ENCODE data around the gene FMNL2. TPM values are rescaled to one million over a fixed set of nuclear protein-coding genes. Genes with fewer than 3 reads are reported as not detected.

Gene FMNL2
- total RNA-seq, 3 donors from 2014 or later, result 11.5 to 25.4 (median 12.0) TPM

DNA sequence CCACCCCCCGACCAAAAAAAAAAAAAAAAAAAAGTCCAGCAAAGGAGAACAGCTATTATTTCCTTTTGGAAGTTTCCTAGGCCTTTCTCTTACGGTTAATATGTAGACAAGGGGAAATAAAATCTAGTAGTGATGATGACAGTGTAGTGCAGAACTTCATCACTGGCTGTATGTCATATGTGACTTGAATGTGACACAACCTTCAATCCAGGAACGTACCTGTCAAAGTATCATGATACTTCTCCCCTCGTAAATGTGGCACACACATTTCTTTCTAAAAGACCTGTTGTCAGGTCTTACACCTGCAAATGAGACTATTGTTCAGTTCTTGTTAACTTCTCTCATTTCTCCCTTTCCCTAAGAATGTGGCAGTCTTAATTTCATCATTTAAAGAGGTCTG lies 208.7 kb downstream of the FMNL2 start:
- Histone ChIP-seq H3K9me3 (no peaks in the 10 kb centered on the region), H3K36me3 (ENCODE audit: low read depth) (no peaks in the 10 kb centered on the region), H3K4me1 (ENCODE audit: low read depth) (peaks cover 14% of the 10 kb centered on the region), H3K4me3 (no peak overlapping the region)
- intact Hi-C loops (cut with DNase I, micrococcal nuclease), result no loop called here
- no peak for DNase-seq
- ATAC-seq, result no peak
- TF ChIP-seq, protein P1, sequence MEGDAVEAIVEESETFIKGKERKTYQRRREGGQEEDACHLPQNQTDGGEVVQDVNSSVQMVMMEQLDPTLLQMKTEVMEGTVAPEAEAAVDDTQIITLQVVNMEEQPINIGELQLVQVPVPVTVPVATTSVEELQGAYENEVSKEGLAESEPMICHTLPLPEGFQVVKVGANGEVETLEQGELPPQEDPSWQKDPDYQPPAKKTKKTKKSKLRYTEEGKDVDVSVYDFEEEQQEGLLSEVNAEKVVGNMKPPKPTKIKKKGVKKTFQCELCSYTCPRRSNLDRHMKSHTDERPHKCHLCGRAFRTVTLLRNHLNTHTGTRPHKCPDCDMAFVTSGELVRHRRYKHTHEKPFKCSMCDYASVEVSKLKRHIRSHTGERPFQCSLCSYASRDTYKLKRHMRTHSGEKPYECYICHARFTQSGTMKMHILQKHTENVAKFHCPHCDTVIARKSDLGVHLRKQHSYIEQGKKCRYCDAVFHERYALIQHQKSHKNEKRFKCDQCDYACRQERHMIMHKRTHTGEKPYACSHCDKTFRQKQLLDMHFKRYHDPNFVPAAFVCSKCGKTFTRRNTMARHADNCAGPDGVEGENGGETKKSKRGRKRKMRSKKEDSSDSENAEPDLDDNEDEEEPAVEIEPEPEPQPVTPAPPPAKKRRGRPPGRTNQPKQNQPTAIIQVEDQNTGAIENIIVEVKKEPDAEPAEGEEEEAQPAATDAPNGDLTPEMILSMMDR (IDR thresholded peaks at IDR 0.05), result no peak

DNA sequence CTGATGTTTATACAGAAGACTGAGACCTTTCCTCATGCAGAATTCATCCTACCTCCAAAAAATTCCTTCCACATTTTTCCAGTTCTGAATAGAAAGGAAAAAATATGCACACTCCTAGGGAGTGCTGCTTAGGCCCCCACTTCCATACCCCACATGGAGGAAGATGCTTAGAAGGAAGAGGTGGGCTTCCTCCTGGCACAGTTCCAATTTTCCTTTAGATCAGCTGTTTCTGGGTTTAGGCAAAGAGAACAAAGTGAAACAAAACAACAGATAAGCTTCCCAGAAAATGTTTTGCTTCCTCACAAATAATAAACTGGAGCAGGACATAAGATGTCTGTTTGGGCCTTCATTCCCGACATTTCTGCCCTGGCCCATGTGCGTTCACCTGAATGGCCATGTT lies 209.7 kb downstream of the FMNL2 start:
- intact Hi-C loops (cut with DNase I, micrococcal nuclease), result no loop called here
- ATAC-seq (no peak), DNase-seq (no peak)
- TF ChIP-seq, protein P1 (IDR thresholded peaks at IDR 0.05), result no peak
- Histone ChIP-seq H3K4me1 (ENCODE audit: low read depth) (peaks cover 14% of the 10 kb centered on the region), H3K36me3 (ENCODE audit: low read depth) (no peaks in the 10 kb centered on the region), H3K9me3 (no peaks in the 10 kb centered on the region), H3K4me3 (no peak overlapping the region)

DNA sequence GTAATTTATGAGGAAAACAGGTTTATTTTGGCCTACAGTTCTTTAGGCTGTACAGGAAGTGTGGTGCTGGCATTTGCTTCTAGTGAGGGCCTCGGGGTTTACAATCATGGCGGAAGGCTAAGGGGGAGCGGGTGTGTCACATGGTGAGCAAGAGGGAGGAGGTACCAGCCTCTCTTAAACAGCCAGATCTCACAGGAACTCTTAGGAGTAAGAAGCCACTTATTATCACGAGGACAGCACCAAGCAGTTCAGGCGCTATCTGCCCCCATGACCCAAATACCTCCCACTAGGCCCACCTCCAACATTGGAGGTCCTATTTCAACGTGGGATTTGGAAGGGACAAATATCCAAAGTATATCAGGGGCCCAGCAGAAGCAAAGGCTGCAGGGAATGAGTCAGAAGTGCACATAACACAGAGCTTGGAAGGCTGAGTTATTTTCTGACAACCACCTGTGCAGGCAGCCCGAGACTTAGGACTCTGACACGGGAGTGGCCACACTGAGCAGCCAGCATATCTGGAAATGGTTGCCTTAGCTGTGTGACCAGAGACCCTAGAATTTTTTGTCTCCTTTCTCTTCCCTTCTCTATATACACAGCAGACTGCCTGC lies 211.4 kb downstream of the FMNL2 start:
- peak in 2 of 3 donors; percentile 37 to 40 for DNase-seq
- Histone ChIP-seq H3K4me3 (no peak overlapping the region), H3K36me3 (ENCODE audit: low read depth) (no peaks in the 10 kb centered on the region), H3K4me1 (ENCODE audit: low read depth) (peaks cover 11% of the 10 kb centered on the region), H3K9me3 (no peaks in the 10 kb centered on the region)
- TF ChIP-seq, protein P1 (IDR thresholded peaks at IDR 0.05), result no peak
- intact Hi-C loops (cut with DNase I, micrococcal nuclease), result no loop called here
- ATAC-seq, result peak; percentile 70

DNA sequence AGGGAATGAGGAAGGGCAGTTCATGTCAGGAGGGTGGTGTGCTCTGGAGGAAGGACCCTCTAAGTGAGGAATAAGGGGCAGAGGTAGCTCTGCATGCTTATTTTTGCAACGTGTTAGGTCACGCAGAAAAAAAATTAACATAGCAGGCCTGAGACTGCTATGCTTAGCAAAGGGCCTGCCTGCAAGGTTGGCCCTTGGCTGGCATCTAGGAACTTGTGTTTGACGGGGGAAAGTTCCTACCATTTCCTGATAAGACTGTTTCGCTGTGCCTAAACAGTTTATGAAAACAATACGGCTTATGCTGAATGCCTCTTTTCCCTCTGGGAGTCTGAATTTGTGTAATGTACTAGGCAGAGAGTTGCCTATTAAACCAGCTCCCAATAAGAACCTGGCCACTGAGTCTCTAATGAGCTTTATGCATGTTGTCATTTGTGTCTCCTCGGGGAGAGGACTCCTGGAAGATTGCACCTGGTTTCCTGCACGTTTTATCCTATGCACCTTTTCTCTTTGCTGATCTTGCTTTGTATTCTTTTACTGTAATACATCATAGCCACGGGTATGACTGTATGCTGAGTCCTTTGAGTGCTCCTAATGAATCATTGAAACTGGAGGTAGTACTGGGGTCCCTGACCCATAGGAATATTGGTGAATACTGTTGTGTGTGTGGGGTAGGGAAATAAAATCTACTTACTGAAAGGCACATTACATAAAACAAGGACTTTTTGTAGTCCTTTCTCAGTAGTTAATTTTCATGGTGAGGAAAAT lies 213.3 kb downstream of the FMNL2 start:
- Histone ChIP-seq H3K4me1 (ENCODE audit: low read depth) (no peaks in the 10 kb centered on the region), H3K36me3 (ENCODE audit: low read depth) (no peaks in the 10 kb centered on the region), H3K9me3 (no peaks in the 10 kb centered on the region), H3K4me3 (no peak overlapping the region)
- no peak for DNase-seq
- TF ChIP-seq, protein P1 (IDR thresholded peaks at IDR 0.05), result no peak
- intact Hi-C loops (cut with DNase I, micrococcal nuclease), result no loop called here
- no peak for ATAC-seq

DNA sequence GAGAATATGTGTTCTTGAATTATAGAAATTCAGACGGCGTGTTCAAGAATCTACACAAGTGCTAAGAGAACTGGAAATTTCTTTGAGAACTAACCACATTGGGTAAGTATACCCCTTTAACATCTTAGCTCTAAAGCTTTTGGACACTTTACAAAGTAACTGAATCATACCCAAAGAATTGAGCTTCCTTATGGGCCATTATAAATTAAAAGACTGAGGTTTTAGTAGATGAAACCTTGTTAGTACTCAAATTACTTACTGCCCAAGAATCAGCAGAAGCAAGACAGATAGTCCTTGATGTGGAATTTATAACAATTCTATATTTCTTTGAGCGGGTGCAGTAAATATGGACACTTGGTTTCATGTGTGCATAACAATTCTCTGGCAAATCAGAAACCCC lies 214.0 kb downstream of the FMNL2 start:
- H3K36me3 ChIP-seq (ENCODE audit: low read depth), result no peaks in the 10 kb centered on the region
- intact Hi-C loops (cut with DNase I, micrococcal nuclease), result no loop called here
- DNase-seq (no peak), ATAC-seq (no peak)
- no peaks in the 10 kb centered on the region for H3K4me1 ChIP-seq (ENCODE audit: low read depth)
- H3K9me3 ChIP-seq, result no peaks in the 10 kb centered on the region
- TF ChIP-seq, protein P1 (IDR thresholded peaks at IDR 0.05), result no peak
- no peak overlapping the region for H3K4me3 ChIP-seq
